Stimulated activated CD4-positive, alpha-beta T cell treated with anti-CD3 and anti-CD28 coated beads, TNF-alpha, amount 100 ng/mL, for 24 hours (primary cell): ENCODE data around the gene ZNF746.
"Not testable (repeated sequence)": the region's sequence is repeated elsewhere in the genome, so short reads cannot be mapped to it uniquely, and the experiment has no call there.

Experiments
- DNase-seq, 3 experiments: peaks; one replicate each; pipeline ENCODE4 v3.0.0-alpha.2; 2020; ENCODE audit warnings: low read depth in 3 of 3

The ZNF746 gene

DNA sequence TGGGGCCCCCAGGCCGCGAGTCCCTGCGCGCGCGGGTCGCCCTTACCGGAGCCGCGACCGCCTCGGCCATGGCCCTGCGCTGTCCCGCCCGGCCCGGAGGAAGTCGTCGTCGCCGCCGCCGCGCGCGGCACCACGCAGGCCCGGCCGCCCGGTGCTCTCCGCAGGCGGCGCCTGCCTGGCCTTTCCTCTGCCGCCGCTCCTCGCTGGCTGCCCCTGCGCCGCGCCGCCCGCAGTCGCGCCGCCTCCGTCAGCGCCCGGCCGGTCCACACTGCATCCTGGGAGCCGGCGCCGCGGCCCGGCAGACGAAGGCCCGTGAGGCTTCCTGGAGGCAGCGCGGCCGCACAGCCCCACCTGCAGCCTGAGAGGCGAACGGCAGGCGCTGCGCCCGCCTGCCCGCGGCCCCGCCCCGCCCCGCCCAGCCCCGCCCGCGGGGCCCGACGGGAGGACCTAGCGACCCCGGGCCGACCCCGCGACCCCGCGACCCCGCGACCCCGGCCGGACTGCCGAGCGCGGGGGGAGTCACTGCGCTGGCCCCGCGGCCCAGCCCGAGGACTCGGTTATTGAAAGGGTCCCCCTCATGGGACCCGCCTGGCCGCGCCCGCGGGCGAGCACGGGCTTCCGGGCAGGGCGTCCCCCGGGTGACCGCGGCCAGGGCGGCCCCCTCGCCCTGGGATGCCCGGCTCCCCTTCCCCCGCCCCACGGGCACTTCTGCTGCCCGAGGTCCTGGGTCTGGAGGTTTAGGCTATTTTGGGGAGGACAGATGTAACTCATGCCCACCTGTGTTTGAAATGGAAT lies at the start of gene ZNF746:
TSS of gene ZNF746 (minus strand) at position 343 of the 795 bp plus-strand sequence. CDS start at position 70, 273 bp downstream.
- peak; percentile 62 to 84 (median 70) for DNase-seq

DNA sequence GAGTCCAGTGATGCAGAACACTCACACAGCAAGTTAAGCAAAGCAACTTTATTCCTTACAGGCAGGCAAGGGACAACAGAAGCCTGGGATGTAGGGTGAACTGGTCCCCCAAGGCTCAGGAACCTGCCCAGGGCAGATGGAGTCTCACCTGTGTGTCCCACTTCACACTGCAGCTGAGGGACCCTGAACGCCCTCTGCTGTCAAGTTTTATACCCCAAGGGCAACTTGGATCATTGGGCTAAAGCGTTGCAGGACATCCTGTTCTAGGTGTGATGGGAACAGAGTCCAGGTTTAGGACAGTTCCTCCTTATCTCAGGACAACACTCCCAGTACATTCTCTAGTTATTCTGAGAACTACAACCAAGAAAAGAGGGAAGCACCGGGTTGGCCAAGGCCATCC lies 49.5 kb upstream of the ZNF746 start:
- DNase-seq, result no peak

DNA sequence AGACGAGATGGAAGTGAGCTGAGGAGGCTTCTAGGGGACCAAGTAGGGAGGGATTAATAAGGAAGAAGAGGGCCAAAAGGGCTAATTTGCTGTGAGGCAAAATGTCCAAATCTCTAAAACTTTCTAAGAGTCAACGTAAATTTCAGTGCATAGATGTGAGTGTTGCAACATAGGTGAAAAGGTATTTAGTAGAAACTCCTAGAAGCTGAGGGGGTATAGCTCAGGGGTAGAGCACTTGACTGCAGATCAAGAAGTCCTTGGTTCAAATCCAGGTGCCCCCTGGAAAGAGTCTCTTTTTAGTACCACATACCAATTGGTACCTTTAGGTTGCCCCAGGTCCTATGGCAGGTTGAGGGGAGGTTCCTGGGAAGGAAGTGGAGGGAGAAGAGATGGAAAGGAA lies 48.7 kb upstream of the ZNF746 start:
- DNase-seq, result no peak

DNA sequence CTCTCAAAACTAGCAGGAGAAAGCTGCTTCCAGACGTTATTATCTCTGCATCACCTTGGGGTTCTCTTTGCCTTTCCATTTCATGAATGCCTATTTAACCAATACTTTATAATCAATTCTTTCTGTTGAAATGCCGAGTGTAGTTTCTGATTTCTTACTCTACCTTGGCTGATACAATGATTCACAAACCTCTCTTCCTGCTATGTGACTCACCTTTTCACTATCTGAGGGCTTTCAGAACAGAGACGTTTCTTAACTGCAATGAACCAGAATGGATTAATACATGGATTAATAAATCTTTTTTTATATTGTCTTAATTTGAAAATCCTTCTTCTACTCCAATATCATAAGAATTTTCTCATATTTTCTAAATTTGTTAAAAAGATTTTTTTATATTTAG lies 46.4 kb upstream of the ZNF746 start:
- no peak for DNase-seq

DNA sequence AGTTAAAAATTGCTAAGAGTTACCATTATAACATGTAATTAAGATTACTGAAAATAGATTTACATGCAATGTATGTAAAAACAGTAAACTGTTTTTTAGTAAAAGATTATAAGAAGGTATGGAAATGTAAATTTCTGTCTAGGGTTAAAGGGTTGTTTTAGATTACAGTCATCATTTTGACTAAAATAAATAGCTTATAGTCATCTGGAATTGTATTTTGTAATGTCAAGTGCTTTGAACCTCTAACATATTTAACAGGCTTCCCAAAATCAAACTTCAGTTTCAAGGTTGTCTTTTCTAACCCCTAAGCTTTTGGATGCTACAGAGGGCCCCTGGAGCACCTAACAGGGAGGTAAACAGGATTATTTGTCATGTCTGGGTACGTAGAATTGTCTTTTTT lies 35.0 kb upstream of the ZNF746 start:
- no peak for DNase-seq

DNA sequence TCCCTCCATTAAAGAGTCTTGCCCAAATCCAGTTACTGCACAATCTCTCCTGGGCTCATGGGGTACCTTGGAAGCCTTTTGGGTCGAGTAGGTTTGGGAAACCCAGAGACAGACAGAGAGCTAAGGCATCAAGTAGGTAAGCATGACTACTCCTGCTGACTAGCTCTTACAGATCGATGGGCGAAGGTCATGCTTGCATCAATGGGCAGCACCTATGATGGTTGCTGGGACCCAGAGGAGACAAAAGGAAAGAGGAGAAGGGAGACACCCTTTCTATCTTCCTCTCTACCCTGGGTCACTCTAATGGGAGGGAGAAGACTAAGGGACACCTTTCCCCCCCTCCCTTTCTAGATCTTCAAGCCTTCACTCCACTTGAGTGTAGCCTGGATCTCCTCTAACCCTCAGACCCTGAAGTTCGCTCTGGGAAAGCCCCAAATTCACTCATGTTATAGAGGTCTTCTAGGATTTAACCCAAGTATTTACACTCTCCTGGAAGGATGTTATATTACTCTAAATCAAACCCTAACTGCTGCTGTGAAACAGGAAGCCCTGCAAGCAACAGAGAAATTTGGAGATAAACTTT lies 31.6 kb upstream of the ZNF746 start:
- no peak for DNase-seq

DNA sequence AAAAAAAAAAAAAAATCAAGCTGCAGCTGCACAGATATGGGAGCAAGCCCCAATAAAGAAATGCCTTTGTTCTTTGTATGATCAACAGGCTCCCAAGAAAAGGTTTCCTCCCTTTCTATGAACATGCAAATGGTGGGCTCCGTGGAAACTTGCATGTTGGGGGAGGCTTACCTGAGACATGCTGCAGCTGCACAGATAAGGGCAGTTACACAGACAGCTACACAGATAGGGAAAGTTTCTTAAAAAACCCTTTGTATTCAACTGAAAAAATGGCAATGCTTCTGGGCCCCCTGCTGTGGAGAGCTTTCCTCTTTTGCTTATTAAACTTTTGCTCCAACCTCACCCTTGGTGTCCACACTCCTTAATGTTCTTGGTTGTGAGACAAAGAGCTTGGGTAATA lies 29.8 kb upstream of the ZNF746 start:
- DNase-seq, result no peak

DNA sequence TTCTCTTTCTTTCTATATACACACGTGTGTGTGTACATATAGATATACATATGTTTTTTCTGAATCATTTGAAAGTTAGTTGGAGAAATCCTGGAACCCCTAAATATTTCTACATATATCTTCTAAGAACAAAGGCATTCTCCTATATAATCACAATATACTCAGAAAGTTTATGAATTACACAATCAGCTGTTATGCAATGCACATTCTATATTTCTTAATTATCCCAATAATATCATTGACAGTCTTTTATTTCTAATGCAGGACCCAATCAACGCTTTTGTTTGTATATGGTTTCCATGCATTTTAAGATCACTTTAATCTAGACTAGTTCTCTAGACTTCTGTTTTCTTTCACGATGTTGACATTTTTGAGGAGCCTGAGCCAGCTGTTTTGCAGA lies 27.7 kb upstream of the ZNF746 start:
- DNase-seq, result no peak

DNA sequence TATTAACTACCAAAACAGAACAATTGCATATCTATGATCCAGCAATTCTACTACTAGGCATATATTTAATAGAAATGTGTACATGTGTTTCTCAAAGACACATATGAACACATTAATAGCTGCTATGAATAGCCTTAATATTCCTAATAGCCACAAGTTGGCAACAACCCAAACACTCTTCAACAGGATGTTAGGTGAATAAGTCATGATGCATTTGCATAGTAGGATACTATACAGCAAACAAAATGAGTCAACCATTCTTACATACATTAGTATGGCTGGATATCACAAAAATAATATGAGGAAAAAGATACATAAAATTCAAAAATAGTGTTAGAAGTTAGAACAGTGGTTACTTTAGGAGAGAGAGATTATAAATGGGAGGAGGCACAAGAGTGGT lies 26.8 kb upstream of the ZNF746 start:
- no peak for DNase-seq

DNA sequence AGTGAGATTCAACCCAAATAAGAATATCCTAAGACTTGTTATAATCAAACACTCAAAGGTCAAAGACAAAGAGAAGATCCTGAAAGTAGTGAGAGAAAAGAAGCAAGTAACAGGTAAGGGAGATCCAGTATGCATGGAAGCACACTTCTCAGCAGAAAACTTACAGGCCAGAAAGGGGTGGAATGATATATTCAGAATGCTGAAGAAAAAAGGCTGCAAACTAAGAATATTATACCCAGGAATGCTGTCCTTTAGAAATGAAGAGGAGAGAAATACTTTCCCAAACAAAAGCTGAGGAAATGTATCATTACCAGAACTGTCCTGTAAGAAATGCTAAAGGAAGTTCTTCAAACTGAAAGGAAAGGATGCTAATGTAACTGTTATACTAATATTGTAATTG lies 12.6 kb upstream of the ZNF746 start:
- no peak for DNase-seq

DNA sequence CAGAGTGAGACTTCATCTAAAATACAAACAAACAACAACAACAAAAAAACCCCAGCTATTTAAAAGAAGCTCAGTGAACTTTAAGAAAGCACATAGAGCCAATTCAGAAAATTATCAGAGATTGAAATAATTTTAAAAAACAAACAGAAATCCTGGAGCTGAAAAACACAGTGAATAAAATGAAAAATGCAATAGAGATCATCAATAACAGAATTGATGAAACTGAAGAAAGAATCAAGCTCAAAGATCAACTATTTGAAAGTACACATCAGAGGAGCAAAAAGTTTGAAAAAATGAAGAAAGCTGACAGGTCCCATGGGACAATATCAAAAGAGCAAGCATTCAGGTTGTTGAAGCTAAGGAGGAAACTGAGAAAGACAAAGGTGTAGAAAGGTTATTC lies 12.2 kb upstream of the ZNF746 start:
- DNase-seq, result no peak

DNA sequence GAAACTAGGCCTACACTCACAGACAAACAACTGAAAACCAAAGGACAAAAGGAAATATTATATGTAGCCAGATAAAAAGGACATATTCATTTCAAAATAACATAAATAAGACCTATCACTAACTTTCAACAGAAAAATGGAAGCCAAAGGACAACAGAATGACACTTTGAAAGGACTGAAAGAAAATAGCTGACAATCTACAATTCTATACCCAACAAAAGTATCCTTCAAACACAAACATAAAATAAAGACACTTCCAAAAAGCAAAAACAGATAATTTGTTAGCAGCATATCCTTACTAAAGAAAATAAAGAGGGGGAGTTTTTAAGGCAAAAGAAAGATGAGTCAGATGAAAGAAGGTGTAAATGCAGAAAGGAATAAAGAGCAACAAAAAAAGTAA lies 7.9 kb upstream of the ZNF746 start:
- no peak for DNase-seq

DNA sequence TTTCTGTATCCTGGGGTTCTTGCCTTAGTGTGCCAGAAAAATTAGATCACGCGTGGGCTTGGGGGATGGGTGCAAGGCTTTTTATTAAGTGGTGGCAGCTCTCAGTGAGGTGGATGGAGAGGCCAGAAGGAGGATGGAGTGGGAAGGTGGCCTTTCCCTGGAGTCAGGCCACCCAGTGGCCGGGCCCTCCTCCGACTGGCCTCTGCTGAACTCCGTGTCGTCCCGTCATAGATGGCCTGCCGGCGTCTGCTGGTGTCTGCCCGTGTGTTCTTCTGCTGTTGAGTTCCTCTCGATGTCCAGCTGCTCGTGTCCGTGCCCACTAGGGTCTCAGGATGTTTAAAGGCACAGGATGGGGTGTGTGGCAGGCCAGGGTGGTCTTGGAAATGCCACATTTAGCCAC lies 4.0 kb upstream of the ZNF746 start:
- DNase-seq, result no peak

DNA sequence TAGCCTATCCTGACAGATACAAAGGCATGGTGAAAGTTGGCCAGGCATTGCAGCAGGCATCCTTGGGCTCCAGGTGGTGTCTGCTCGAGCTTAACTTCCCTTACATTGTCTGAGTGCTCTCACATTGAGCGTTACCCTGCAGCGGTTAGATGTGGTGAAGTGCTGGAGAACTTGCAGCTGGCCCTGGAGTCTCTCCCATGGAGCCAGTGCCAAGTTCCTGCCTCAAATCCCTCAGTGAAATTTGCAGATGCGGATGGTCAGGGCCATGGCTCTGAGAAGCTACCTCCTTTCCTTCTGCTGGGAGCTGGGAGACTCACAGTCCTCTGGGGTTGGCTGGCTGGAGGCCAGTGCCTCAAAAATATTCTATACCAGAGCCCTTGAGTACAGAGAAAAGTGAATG lies 3.3 kb upstream of the ZNF746 start:
- DNase-seq, result no peak

DNA sequence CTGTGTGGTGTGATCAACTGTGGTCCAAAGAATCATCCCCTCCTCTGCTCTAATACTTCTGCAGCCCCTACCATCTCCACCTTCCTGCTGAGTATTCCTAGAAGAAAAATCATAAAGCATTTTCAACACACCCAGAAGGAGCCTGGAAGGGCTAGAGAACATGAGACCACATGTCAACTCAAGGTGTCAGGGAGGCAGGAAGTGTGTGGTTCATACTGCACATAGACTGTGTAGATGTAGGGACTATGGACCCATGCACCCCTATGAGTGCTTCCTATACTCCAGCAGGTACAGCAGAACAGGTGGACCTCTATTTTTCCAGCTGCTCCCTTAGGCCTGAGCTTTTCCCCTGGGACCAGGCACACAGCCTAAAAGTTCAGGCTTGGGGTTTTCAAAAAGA lies 2.6 kb upstream of the ZNF746 start:
- no peak for DNase-seq

DNA sequence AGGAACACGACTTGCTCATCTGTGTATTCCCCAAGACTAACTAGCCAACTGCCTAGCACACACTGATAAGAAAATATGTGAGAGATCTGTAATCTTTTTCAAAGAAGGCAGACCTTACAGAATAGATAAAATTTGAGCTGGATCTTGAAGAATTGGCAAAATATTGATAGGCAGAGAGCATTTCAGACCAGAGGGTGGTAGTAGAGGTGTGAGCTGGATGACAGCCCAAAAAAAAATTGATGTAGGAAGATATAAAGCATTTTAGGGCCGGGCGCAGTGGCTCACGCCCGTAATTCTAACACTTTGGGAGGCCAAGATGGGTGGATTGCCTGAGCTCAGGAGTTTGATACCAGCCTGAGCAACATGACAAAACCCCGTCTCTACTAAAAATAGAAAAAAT lies 1.2 kb upstream of the ZNF746 start:
- no peak for DNase-seq

DNA sequence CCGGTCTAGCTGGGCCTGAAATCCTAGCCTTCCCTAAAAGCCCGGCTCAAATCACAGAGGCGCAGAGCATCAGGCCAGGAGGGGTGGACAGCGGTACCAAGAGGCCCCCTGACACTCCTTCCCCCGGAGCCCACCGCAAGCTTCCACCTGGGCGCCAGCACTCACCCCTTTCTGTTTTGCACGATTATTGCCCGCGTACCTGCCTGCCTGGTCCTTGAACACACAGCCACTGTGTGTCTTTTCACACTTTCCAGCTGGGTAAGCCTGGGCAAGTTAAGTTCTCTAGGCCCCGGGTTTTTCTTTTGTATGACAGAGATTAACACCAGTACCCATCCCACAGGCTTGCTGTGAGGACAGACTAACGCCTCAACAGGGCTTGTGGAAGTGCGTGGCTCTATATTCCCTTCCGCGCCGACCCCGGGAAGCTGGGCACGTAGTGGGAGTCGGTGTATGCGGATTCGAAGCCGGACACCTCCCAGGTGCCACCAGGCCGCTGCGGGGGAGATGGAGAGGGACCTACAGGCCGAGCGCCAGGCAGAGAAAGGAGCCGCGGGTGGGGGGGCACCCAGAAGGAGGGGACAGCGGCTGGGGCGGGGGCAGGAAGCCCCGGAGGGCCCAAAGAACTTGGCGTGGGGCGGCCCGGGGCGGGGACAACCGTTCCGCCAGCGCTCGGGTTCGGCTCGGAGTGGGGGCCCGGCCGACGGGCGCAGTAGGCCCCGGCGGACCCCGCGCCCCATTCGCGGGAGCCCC lies 792 bp downstream of the ZNF746 start:
- peak; percentile 19 to 49 (median 35) for DNase-seq

DNA sequence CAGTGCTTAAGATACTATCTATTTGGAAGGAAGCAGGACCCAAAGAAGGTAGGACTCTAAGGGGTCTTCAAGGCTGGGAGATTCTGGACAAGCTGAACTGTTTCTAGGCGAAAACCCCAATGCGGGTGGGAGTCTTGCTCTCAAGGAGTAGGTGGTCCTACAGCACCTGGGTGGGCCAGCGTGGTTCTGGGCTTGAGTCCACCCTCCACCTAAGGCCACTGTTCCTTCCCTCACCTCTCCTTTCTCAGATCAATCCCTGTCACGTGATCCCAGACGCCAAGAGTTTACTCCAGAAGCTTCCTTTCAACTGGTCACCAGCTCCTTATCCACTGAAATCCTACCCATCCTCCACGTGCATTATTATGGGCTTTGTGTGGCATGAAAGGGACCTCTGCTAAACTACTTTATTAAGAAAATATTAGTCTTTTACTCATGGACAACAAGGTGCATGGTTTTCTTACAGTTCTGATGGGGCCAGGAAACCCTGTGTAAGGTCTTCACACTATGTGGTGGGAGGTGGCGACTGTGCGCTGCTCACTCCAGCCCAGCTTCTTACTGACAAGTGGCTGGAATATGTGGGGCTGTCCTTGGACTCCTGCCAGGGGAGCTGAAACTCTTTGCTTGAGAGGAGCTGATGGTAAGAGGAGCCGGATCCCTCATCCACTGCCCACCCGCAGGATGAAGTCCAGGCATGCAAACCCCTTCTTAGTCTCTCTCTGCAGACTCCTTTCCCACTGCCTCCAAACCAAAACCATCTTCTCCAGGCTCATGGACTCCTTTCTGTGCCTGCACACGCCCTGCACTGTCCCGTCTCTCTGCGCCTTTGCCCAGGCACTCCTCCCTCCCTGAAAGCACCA lies 1.6 kb downstream of the ZNF746 start:
- peak in 1 of 3 experiments; percentile 16 for DNase-seq

DNA sequence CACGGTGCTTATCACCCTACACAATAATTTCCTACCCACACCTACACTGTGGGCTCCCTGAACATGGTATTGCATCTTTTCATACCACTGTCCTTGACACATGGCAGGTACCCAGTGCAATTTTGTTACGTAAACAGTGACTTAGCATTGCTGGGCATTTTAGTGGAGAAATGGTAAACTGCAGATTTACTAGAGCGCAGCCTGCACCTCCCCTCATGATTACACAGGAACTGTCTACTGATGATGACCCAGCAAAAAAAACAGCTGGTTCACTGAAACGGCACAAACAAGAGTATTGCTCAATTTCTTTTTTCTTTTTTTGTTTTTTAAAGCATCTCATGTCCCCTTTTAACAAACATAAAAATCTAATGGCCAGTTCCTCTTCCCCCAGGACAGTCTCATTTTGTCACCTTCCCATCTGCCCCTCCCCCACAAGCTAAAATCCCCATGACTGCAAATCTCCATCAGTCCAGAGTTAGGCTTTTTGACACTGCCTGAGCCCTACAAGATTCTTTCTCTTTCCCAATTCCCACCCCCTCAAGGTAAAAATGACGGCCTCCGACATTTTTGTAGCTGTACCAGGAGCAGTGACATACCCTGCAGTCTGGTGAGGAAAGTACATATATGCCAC lies 2.8 kb downstream of the ZNF746 start:
- DNase-seq, result no peak

DNA sequence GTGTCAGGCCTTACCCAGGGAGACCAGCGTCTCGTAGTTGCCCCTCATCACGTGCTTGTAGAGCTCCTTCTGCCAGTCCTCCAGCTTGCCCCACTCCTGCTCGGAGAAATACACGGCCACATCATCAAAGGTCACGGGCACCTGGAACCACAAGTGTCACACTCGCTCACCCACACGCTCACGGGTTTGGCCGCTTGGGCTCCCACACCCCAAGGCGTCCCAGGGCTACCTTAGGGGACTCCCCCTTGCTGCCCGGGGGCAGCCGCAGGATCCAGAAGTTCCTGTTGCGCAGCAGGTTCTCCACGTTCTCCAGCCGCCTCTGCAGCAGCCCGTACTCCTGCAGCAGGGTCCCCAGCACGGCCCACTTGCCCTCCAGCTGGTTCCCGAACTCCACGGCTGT lies 3.6 kb downstream of the ZNF746 start:
- DNase-seq, result not testable (repeated sequence)

DNA sequence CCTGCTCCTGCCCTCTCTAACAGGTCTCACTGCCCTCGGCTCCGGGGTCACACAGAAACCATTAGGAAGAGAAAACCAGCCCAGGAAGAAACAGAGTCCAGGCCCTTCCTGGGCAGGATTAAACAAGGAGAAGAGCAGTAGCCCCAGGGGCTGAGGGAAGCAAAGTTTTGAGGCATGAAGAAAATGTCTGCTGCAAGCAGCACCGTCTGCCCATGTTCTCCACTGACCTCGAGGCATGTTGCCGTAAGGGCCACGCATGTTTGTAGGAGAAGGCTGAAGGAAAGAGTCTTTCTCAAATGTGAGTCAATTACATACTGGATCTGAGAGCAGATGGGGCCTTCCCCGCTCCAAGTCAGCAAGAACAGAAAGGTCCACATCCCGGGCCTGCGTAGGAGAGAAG lies 4.2 kb downstream of the ZNF746 start:
- no peak for DNase-seq
